K562 (cell line): ENCODE results near the gene SMG5. TPM values are rescaled to one million over a fixed set of nuclear protein-coding genes. Genes with fewer than 3 reads are reported as not detected.
A peak's percentile ranks its signal among the peaks of the same experiment; 100 is the strongest.

Source experiments
- KAT2B ChIP-seq: IDR thresholded peaks from one replicate; pipeline ENCODE4 v1.6.1; 2012; ENCODE audit warnings: low read depth, mild to moderate bottlenecking, control low read depth, inconsistent platforms, low read length, moderate library complexity
- KLF6 ChIP-seq: fragments of 250-450 bp; sonication (Bioruptor Pico); IDR thresholded peaks from 2 replicates; pipeline ENCODE4 v1.4.0; 2020; ENCODE audit warnings: mild to moderate bottlenecking, moderate library complexity, borderline replicate concordance
- MAFF ChIP-seq: IDR thresholded peaks from 2 replicates; pipeline ENCODE4 v1.6.1; 2012; ENCODE audit warnings: low read length, improper control_type of control experiment
- POLR2AphosphoS2 ChIP-seq: IDR thresholded peaks from 2 replicates; pipeline ENCODE4 v1.6.1; 2012; ENCODE audit warnings: low read length, improper control_type of control experiment
- RBM22 ChIP-seq: fragments of 200-400 bp; formaldehyde crosslinking; IDR thresholded peaks from 2 replicates; pipeline ENCODE4 v1.6.1; 2018; ENCODE audit warnings: low read length, low read depth; ENCODE audit not compliant: poor library complexity, severe bottlenecking
- ZKSCAN1 ChIP-seq: fragments of 150-350 bp; IDR thresholded peaks from 2 replicates; pipeline ENCODE4 v1.6.1; 2016; ENCODE audit warnings: low read depth, low read length
- ZNF12 ChIP-seq: sonication (generic); formaldehyde crosslinking; IDR thresholded peaks from 2 replicates; pipeline ENCODE4 v1.4.0; 2020; ENCODE audit warnings: mild to moderate bottlenecking, missing genetic modification reagents
- ZNF76 ChIP-seq: fragments of 250-450 bp; sonication (Bioruptor Pico); IDR thresholded peaks from 2 replicates; pipeline ENCODE4 v1.4.0; 2020; ENCODE audit warnings: mild to moderate bottlenecking, moderate library complexity, borderline replicate concordance
- polyA plus RNA-seq, 8 experiments: library from polyadenylated mRNA; depleted of rRNA in 4 of 8; stranded (reverse) in 5 of 8; unstranded in 3 of 8; fragments of >200 nt; fragmentation: Nextera tagmentation in 2 of 8; fragmentation: Illumina TruSeq in 1 of 8; extraction: Ambion mirVana in 2 of 8; extraction: Trizol in 1 of 8; gene quantifications; 2 replicates each; pipeline versions ENCODE4 v1.2.1 to v1.2.3, GENCODE V29; 2011 to 2014; ENCODE audit warnings: inconsistent platforms in 1 of 8, missing spikeins in 1 of 8
- total RNA-seq, 7 experiments: library from RNA; depleted of rRNA in 6 of 7; stranded (reverse); fragments of >200 nt in 6 of 7; fragmentation: Illumina TruSeq in 2 of 7; extraction: Trizol in 2 of 7; gene quantifications; 2 replicates each; pipeline versions ENCODE4 v1.2.1 to v1.2.3, GENCODE V29; 2011 to 2021; ENCODE audit warnings: low replicate concordance in 1 of 7
- TF ChIP-seq, protein P1 (sequence below), 2 experiments: fragments of 450-650 bp; IDR thresholded peaks; 2 replicates each; pipeline ENCODE4 v1.6.1; 2016; ENCODE audit warnings: mild to moderate bottlenecking in 2 of 2, borderline replicate concordance in 1 of 2, low read depth in 1 of 2, moderate library complexity in 1 of 2
- TF ChIP-seq, protein P2 (sequence below), 2 experiments: IDR thresholded peaks; 2 replicates each; pipeline ENCODE4 v1.6.1; 2012; ENCODE audit warnings: improper control_type of control experiment in 2 of 2, low read depth in 2 of 2, low read length in 2 of 2, borderline replicate concordance in 1 of 2
- TF ChIP-seq, protein P3 (sequence below): sonication (generic); formaldehyde crosslinking; IDR thresholded peaks from 2 replicates; pipeline ENCODE4 v1.5.0; 2020; ENCODE audit warnings: missing genetic modification reagents
- TF ChIP-seq, protein P4 (sequence below): fragments of 250-450 bp; sonication (Bioruptor Pico); IDR thresholded peaks from 2 replicates; pipeline ENCODE4 v1.5.0; 2021; ENCODE audit warnings: mild to moderate bottlenecking, borderline replicate concordance

SMG5 gene
- total and polyA plus RNA-seq, 9 of the 15 experiments (the other 6 are each of a cell fraction or from before 2014, with no cell fraction given) = 1.4 to 85.9 (median 53.0) TPM

DNA sequence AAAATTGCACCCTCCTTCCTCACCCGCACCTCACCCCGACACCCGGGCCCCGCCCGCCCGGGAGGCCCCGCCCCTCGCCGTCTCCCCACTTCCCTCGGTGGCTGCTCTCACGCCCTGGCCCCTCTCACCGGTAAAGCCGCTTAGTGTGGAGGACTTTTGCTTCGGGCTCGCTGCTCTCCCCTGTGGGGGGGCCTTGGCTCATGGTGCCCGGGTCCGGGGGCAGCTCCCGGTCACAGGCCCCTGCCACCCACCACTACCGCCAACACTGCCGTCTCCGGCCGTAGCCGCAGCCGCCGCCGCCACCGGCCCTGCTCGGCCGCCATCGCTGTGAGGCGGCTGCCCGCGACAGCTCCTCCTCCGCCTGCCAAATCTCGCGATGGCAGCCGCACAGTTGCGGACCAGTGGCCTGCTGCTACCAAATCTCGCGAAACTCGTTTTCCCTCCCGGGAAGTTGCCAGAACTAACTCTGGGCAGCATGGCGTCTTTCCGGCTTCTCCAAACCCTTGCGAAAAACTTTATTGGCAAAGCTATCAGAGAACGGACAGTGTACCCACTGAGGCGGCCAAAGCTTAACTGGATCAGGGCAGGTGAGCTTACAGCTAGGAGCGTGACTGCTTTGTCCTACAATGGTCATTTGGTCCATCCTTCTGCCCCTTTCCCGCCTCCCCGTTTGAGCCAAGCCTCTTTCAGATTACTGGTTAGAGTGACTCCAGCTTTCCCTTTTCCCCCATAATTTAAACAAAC, at the start of gene SMG5 (continued):
- TF ChIP-seq, protein P1, sequence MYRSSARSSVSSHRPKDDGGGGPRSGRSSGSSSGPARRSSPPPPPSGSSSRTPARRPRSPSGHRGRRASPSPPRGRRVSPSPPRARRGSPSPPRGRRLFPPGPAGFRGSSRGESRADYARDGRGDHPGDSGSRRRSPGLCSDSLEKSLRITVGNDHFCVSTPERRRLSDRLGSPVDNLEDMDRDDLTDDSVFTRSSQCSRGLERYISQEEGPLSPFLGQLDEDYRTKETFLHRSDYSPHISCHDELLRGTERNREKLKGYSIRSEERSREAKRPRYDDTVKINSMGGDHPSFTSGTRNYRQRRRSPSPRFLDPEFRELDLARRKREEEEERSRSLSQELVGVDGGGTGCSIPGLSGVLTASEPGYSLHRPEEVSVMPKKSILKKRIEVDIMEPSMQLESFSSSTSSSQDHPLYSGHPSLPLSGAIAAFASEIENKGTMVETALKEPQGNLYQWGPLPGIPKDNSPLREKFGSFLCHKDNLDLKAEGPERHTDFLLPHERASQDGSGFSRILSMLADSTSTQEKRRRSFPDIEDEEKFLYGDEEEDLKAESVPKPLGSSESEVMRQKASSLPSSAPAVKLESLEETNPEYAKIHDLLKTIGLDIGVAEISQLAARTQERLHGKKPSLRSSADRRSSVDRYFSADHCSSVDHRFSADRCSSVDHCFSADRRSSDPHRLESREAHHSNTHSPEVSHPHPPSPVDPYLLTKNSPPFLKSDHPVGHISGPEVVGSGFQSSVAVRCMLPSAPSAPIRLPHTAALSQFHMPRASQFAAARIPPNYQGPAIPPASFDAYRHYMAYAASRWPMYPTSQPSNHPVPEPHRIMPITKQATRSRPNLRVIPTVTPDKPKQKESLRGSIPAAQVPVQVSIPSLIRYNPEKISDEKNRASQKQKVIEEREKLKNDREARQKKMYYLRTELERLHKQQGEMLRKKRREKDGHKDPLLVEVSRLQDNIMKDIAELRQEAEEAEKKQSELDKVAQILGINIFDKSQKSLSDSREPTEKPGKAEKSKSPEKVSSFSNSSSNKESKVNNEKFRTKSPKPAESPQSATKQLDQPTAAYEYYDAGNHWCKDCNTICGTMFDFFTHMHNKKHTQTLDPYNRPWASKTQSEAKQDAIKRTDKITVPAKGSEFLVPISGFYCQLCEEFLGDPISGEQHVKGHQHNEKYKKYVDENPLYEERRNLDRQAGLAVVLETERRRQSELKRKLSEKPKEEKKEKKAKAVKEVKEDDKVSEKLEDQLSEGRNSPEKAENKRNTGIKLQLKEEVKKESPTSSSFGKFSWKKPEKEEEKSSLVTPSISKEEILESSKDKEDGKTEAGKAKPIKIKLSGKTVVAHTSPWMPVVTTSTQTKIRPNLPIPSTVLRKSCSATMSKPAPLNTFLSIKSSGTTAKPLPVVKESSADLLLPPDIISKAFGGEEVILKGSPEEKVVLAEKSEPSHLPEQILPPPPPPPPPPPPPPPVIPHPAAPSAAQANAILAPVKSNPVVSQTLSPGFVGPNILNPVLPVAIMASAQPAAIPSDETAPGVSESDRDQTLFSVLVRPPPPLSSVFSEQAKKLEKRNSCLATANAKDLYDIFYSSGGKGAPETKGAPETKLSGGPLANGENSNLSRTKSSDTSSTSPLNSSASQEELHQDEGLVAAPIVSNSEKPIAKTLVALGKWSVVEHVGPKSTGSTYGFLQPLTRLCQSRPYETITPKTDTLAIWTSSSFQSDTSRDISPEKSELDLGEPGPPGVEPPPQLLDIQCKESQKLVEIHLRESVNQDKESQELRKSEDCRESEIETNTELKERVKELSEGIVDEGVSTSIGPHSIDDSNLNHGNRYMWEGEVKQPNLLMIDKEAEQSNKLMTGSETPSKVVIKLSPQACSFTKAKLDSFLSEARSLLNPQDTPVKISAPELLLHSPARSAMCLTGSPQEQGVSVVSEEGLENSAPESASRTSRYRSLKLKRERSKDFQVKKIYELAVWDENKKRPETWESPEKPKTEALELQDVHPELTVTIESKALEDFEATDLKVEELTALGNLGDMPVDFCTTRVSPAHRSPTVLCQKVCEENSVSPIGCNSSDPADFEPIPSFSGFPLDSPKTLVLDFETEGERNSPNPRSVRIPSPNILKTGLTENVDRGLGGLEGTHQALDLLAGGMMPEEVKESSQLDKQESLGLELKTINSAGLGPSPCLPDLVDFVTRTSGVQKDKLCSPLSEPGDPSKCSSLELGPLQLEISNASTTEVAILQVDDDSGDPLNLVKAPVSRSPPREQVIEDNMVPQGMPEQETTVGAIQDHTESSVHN (IDR thresholded peaks at IDR 0.05; ENCODE audit: borderline replicate concordance in 1 of 2, low read depth in 1 of 2) = no peak
- TF ChIP-seq RBM22 (peak; percentile 59), MAFF (peak; percentile 78; the same call in 1 of the 2 replicates), POLR2AphosphoS2 (no peak), KAT2B (no peak), ZNF76 (CRISPR knock-in tag) (no peak), ZKSCAN1 (peak; percentile 98), ZNF12 (CRISPR knock-in tag) (0 out of 2 replicates have a peak, but pooled peaks have one; percentile 31), KLF6 (CRISPR knock-in tag) (no peak)
- TF ChIP-seq, protein P2, sequence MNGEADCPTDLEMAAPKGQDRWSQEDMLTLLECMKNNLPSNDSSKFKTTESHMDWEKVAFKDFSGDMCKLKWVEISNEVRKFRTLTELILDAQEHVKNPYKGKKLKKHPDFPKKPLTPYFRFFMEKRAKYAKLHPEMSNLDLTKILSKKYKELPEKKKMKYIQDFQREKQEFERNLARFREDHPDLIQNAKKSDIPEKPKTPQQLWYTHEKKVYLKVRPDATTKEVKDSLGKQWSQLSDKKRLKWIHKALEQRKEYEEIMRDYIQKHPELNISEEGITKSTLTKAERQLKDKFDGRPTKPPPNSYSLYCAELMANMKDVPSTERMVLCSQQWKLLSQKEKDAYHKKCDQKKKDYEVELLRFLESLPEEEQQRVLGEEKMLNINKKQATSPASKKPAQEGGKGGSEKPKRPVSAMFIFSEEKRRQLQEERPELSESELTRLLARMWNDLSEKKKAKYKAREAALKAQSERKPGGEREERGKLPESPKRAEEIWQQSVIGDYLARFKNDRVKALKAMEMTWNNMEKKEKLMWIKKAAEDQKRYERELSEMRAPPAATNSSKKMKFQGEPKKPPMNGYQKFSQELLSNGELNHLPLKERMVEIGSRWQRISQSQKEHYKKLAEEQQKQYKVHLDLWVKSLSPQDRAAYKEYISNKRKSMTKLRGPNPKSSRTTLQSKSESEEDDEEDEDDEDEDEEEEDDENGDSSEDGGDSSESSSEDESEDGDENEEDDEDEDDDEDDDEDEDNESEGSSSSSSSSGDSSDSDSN (IDR thresholded peaks at IDR 0.05; ENCODE audit: borderline replicate concordance in 1 of 2, low read depth in 2 of 2, low read length in 2 of 2) = peak in 1 of 2 experiments; percentile 42; a peak in 1 of 4 replicates
- TF ChIP-seq, protein P3, sequence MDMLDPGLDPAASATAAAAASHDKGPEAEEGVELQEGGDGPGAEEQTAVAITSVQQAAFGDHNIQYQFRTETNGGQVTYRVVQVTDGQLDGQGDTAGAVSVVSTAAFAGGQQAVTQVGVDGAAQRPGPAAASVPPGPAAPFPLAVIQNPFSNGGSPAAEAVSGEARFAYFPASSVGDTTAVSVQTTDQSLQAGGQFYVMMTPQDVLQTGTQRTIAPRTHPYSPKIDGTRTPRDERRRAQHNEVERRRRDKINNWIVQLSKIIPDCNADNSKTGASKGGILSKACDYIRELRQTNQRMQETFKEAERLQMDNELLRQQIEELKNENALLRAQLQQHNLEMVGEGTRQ = no peak
- TF ChIP-seq, protein P4, sequence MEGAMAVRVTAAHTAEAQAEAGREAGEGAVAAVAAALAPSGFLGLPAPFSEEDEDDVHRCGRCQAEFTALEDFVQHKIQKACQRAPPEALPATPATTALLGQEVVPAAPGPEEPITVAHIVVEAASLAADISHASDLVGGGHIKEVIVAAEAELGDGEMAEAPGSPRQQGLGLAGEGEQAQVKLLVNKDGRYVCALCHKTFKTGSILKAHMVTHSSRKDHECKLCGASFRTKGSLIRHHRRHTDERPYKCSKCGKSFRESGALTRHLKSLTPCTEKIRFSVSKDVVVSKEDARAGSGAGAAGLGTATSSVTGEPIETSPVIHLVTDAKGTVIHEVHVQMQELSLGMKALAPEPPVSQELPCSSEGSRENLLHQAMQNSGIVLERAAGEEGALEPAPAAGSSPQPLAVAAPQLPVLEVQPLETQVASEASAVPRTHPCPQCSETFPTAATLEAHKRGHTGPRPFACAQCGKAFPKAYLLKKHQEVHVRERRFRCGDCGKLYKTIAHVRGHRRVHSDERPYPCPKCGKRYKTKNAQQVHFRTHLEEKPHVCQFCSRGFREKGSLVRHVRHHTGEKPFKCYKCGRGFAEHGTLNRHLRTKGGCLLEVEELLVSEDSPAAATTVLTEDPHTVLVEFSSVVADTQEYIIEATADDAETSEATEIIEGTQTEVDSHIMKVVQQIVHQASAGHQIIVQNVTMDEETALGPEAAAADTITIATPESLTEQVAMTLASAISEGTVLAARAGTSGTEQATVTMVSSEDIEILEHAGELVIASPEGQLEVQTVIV (CRISPR knock-in tag) = no peak
